Keratinocyte (primary cell): ENCODE data around the gene PRKCZ.

Experiments
- CTCF ChIP-seq, 3 experiments: IDR thresholded peaks in 1 of 3; conservative IDR thresholded peaks in 1 of 3; optimal IDR thresholded peaks in 1 of 3; 2 replicates in 2 of 3; 3 replicates in 1 of 3; pipeline versions ENCODE3 to v1.5.1; 2011; ENCODE audit warnings: low read length in 3 of 3, mild to moderate bottlenecking in 3 of 3, moderate library complexity in 2 of 3, control low read depth in 1 of 3, inconsistent platforms in 1 of 3; ENCODE audit not compliant: insufficient read depth in 2 of 3; ENCODE audit errors: extremely low read depth in 1 of 3
- EZH2 ChIP-seq: IDR thresholded peaks from one replicate; pipeline ENCODE4 v1.6.1; 2012; ENCODE audit warnings: inconsistent platforms, mild to moderate bottlenecking, low read length, moderate library complexity

- TF ChIP-seq CTCF (optimal IDR thresholded peaks at IDR 0.05 in 1 of 3, IDR thresholded peaks at IDR 0.05 in 1 of 3, conservative IDR thresholded peaks at IDR 0.05 in 1 of 3; ENCODE audit: extremely low read depth in 1 of 3, insufficient read depth in 2 of 3, low read length in 3 of 3), result no peak
- no peak for TF ChIP-seq EZH2
Measured at GRCh38 chr1:2031546-2032540, 18.4 kb upstream of the PRKCZ start.
